Loucy (cell line): ENCODE measurements around the gene ISCA1.
"Not testable (repeated sequence)": the region's sequence is repeated elsewhere in the genome, so short reads cannot be mapped to it uniquely, and the experiment has no call there.

Experiments used
- H2AFZ ChIP-seq: fragments of 200-600 bp; sonication (generic); 2 replicates; pipeline ENCODE4 v1.6.0; 2016; ENCODE audit warnings: antibody characterized with exemption, mild to moderate bottlenecking, low read length, moderate library complexity
- H3F3A ChIP-seq: fragments of 200-600 bp; 2 replicates; pipeline ENCODE4 v1.6.0; 2016; ENCODE audit warnings: antibody characterized with exemption, low read depth, mild to moderate bottlenecking
- H3K27me3 ChIP-seq: fragments of 200-600 bp; sonication (generic); 2 replicates; pipeline ENCODE4 v1.6.1; 2014; ENCODE audit warnings: low read length, mild to moderate bottlenecking; ENCODE audit not compliant: insufficient read depth, poor library complexity, severe bottlenecking
- H3K36me3 ChIP-seq: fragments of 200-600 bp; sonication (generic); 2 replicates; pipeline ENCODE4 v1.6.1; 2016; ENCODE audit warnings: low read length; ENCODE audit not compliant: insufficient read depth
- H3K4me1 ChIP-seq: fragments of 200-600 bp; sonication (generic); 2 replicates; pipeline ENCODE4 v1.5.1; 2014; ENCODE audit warnings: low read length, mild to moderate bottlenecking; ENCODE audit not compliant: insufficient read depth, poor library complexity, severe bottlenecking
- H3K4me2 ChIP-seq: fragments of 200-600 bp; sonication (generic); 2 replicates; pipeline ENCODE4 v1.6.0; 2014; ENCODE audit warnings: antibody characterized with exemption, low read length, low read depth, mild to moderate bottlenecking; ENCODE audit not compliant: poor library complexity, severe bottlenecking
- H3K4me3 ChIP-seq: fragments of 200-600 bp; sonication (generic); 2 replicates; pipeline ENCODE4 v1.5.1; 2014; ENCODE audit warnings: low read length, mild to moderate bottlenecking, mixed read lengths; ENCODE audit not compliant: poor library complexity, severe bottlenecking
- H3K79me2 ChIP-seq: fragments of 200-600 bp; sonication (generic); 2 replicates; pipeline ENCODE4 v1.6.1; 2014; ENCODE audit warnings: low read length; ENCODE audit not compliant: insufficient read depth
- H3K9ac ChIP-seq: fragments of 200-600 bp; sonication (generic); 2 replicates; pipeline ENCODE4 v1.6.0; 2014; ENCODE audit warnings: mild to moderate bottlenecking, low read depth, low read length, moderate library complexity; ENCODE audit not compliant: poor library complexity, severe bottlenecking
- H3K9me2 ChIP-seq: fragments of 200-600 bp; sonication (generic); replicated peaks from 2 replicates; pipeline ENCODE4 v1.6.1; 2016; ENCODE audit warnings: low read depth, low read length, mixed read lengths
- H3K9me3 ChIP-seq: fragments of 200-600 bp; sonication (generic); 2 replicates; pipeline ENCODE4 v1.6.1; 2014; ENCODE audit warnings: mild to moderate bottlenecking, antibody characterized with exemption, low read length, low read depth; ENCODE audit not compliant: insufficient read depth
- H4K20me1 ChIP-seq: fragments of 200-600 bp; sonication (generic); 2 replicates; pipeline ENCODE4 v1.6.0; 2014; ENCODE audit warnings: antibody characterized with exemption, low read length, mild to moderate bottlenecking; ENCODE audit not compliant: insufficient read depth, poor library complexity, severe bottlenecking
- EZH2phosphoT487 ChIP-seq: fragments of 200-600 bp; IDR thresholded peaks from 2 replicates; pipeline ENCODE4 v1.6.1; 2018; ENCODE audit warnings: antibody characterized with exemption, mild to moderate bottlenecking, moderate library complexity, borderline replicate concordance
- TF ChIP-seq, protein P1 (sequence below): fragments of 200-600 bp; sonication (generic); conservative IDR thresholded peaks from 2 replicates; pipeline ENCODE4 v1.5.1; 2014; ENCODE audit warnings: mild to moderate bottlenecking, antibody characterized with exemption, low read length

ISCA1 gene

GRCh38 chr9:86318187-86318586, 35.8 kb upstream of the ISCA1 start:
- no peak overlapping the region for H3K9ac ChIP-seq
- H3K27me3 ChIP-seq, result no peaks in the 10 kb centered on the region
- no peaks in the 10 kb centered on the region for H3K4me1 ChIP-seq
- TF ChIP-seq, protein P1, sequence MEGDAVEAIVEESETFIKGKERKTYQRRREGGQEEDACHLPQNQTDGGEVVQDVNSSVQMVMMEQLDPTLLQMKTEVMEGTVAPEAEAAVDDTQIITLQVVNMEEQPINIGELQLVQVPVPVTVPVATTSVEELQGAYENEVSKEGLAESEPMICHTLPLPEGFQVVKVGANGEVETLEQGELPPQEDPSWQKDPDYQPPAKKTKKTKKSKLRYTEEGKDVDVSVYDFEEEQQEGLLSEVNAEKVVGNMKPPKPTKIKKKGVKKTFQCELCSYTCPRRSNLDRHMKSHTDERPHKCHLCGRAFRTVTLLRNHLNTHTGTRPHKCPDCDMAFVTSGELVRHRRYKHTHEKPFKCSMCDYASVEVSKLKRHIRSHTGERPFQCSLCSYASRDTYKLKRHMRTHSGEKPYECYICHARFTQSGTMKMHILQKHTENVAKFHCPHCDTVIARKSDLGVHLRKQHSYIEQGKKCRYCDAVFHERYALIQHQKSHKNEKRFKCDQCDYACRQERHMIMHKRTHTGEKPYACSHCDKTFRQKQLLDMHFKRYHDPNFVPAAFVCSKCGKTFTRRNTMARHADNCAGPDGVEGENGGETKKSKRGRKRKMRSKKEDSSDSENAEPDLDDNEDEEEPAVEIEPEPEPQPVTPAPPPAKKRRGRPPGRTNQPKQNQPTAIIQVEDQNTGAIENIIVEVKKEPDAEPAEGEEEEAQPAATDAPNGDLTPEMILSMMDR, result no peak
- TF ChIP-seq EZH2phosphoT487, result no peak
- no peak overlapping the region for H3K4me2 ChIP-seq
- H3K4me3 ChIP-seq, result no peak overlapping the region
- H2AFZ ChIP-seq, result no peak overlapping the region
- H4K20me1 ChIP-seq, result no peaks in the 10 kb centered on the region
- H3K9me2 ChIP-seq, result no peaks in the 10 kb centered on the region
- H3K79me2 ChIP-seq, result no peaks in the 10 kb centered on the region
- no peaks in the 10 kb centered on the region for H3K9me3 ChIP-seq
- H3K36me3 ChIP-seq, result peaks cover 77% of the 10 kb centered on the region
- no peaks in the 10 kb centered on the region for H3F3A ChIP-seq

DNA sequence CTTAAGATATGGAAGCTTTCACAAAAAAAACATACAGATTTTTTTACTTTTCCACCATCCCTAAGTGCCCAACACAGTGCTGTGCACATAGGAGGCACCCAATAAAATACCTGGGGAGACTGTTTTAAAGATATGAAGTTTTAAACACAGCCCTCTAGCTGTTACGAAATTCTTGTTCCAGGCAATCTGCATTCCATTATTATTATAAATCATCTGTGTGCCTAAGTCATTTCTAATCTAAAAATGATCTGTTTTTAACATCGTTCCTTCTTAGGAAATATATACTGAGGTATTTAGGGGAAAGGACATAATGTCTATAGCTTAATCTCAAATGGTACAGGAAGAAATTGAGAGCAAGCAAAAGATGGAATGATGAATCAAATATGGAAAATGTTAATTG, 32.7 kb upstream of the ISCA1 start:
- no peaks in the 10 kb centered on the region for H3F3A ChIP-seq
- H4K20me1 ChIP-seq, result no peaks in the 10 kb centered on the region
- no peak overlapping the region for H3K4me3 ChIP-seq
- peaks cover 57% of the 10 kb centered on the region for H3K36me3 ChIP-seq
- H3K4me2 ChIP-seq, result no peak overlapping the region
- no peaks in the 10 kb centered on the region for H3K9me2 ChIP-seq
- no peaks in the 10 kb centered on the region for H3K9me3 ChIP-seq
- no peaks in the 10 kb centered on the region for H3K4me1 ChIP-seq
- no peaks in the 10 kb centered on the region for H3K27me3 ChIP-seq
- H2AFZ ChIP-seq, result no peak overlapping the region
- TF ChIP-seq, protein P1, result no peak
- no peak for TF ChIP-seq EZH2phosphoT487
- no peaks in the 10 kb centered on the region for H3K79me2 ChIP-seq
- no peak overlapping the region for H3K9ac ChIP-seq

DNA sequence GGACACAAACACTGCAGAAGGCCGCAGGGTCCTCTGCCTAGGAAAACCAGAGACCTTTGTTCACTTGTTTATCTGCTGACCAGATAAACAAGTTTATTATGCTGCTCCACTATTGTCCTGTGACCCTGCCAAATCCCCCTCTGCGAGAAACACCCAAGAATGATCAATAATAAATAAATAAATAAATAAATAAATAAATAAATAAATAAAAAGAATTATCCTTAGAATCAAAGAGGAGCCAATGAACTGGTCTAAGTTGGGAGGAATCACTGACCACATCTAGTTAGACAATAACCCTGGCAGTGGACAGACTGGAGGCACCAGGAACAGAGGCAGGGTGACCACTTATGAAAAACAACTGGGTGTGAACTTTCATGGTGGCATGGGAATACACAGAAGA, 30.6 kb upstream of the ISCA1 start:
- not testable (repeated sequence) for H3K9me3 ChIP-seq, H3F3A ChIP-seq, H2AFZ ChIP-seq, H3K27me3 ChIP-seq, H3K4me2 ChIP-seq, H3K79me2 ChIP-seq, H3K9ac ChIP-seq, H3K9me2 ChIP-seq, H3K4me3 ChIP-seq, H3K4me1 ChIP-seq, H4K20me1 ChIP-seq
- peaks cover 55% of the 10 kb centered on the region for H3K36me3 ChIP-seq

GRCh38 chr9:86308687-86309086, 26.3 kb upstream of the ISCA1 start:
- no peaks in the 10 kb centered on the region for H3F3A ChIP-seq
- H3K27me3 ChIP-seq, result no peaks in the 10 kb centered on the region
- no peaks in the 10 kb centered on the region for H4K20me1 ChIP-seq
- H3K4me3 ChIP-seq, result no peak overlapping the region
- H3K4me2 ChIP-seq, result no peak overlapping the region
- no peak overlapping the region for H3K9ac ChIP-seq
- peaks cover 9% of the 10 kb centered on the region for H3K4me1 ChIP-seq
- H3K9me2 ChIP-seq, result no peaks in the 10 kb centered on the region
- peaks cover 58% of the 10 kb centered on the region for H3K36me3 ChIP-seq
- H2AFZ ChIP-seq, result no peak overlapping the region
- no peaks in the 10 kb centered on the region for H3K9me3 ChIP-seq
- TF ChIP-seq, protein P1, result no peak
- TF ChIP-seq EZH2phosphoT487, result no peak
- no peaks in the 10 kb centered on the region for H3K79me2 ChIP-seq
